8988T (cell line): ENCODE data around the gene ZNF423.
"Not testable (repeated sequence)": the region's sequence is repeated elsewhere in the genome, so short reads cannot be mapped to it uniquely, and the experiment has no call there.

Source experiments
- DNase-seq: peaks from one replicate; pipeline ENCODE4 v3.0.0; 2011

Gene ZNF423

DNA sequence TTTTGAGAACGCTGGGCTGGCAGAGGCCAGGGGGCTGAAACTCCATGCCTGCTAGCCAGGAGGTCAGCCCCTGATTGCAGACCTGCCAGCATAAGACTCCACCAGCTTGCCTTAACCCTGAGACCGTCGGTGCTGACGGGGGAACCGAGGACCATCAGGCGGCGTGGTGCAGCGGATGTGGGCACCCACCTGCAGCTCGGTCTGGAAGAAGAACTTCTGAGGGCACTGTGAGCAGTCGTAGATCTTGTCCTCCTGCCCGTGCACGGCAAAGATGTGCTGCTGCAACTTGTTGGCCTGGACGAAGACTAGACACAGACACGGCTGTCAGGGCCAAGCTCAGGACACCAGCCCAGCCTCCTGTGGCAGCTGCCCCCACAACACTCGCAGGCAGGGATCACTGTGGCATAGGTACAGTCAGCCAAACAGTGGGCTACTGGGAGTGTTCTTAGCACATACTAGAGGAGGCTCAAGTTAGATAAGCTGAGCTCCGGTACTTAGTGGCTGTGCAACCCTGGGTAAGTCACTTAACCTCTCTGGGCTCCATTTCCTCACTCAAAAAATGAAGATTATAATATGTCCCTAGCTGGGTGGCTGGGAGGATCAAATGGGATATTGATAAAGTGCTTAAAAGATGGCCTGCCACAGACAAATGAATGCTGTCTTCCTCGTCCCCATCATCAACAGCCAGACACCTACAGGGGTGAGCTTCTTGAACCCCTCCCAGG is 332.3 kb downstream of the ZNF423 start:
- DNase-seq = no peak

- DNase-seq = no peak
Observed at GRCh38 chr16:49521734-49522325, 334.1 kb downstream of the ZNF423 start.

DNA sequence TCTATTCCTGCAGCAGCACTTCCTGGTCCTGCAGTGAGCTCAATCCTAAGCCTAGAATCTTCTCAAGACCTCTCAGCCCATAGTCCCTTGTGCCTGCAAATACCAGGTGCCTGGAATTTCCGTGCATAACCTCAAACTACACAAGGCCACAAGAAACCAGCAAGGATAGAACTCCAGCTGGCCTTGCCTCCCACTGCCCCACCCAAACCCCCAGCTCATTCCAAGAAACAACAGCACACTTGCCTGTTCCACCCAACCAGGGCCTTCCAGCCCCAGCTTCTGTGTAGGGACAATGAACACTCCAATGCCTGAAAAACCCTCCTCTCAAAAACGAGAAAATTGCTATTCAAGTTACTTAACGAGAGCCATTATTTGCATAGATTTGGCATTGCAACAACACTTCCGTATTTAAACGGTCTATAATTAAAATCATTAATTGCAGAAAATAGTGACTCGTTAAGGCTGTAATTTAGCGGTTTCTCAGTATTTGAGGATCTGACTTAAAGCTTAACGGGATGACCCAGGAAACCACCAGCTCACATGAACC is 335.3 kb downstream of the ZNF423 start:
- no peak for DNase-seq

GRCh38 chr16:49519741-49520140 is 336.2 kb downstream of the ZNF423 start:
- DNase-seq = no peak

DNA sequence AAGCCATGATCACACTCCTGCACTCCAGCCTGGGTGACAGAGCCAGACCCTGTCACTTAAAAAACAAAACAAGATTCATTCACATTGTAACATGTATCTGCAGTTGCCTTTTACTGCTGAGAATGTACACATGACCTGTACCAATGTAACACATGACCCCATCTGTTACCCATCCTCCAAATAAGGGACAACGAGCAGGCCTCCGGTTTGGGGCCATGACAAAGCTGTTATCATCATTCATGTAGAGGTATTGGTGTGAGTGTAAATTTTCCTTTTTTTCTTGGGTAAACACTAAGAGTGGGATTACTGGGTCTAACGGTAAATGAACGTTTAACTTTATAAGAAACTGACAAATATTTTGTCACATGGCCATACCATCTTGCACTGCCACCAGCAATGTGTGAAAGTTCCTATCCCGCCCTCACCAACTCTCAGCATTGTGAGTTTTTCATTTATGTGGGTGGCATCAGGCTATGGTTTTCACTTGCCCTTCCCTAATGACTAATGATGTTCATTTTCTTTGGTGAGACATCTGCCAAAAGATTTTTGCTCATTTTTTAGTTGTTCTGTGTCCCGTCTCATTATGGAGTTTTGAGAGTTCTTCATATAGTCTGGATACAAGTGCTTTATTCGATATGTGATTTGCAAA is 336.8 kb downstream of the ZNF423 start:
- DNase-seq = no peak

DNA sequence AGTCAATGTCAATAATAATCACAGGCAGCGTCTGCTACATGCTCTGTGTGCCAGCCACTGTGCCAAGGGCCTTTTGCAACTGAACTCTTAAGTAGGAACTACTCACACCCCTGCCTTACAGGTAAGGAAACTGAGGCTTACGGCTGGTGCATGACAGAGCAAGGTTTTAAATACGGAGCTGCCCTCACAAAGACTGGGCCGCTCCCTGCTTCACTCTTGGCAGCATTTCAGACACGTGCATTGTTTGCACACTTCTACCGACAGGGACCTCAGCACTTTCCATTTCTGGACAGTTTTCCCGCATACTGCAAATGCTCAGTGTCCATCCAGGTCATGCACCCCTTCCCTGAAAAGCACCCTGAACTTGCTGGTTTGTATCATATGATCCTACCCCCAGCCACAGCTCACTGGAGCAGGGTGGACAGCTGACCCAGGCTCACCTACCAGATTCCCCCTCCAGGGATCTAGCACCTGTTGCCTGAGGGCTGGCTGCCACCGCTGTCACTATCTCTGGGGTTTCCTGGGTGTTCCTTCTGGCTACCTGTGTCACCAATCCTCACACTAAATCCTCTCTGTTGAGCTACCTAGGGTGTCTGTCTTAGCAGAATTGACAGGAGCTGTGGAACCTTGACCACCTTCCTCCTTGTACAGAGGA is 339.4 kb downstream of the ZNF423 start:
- no peak for DNase-seq

DNA sequence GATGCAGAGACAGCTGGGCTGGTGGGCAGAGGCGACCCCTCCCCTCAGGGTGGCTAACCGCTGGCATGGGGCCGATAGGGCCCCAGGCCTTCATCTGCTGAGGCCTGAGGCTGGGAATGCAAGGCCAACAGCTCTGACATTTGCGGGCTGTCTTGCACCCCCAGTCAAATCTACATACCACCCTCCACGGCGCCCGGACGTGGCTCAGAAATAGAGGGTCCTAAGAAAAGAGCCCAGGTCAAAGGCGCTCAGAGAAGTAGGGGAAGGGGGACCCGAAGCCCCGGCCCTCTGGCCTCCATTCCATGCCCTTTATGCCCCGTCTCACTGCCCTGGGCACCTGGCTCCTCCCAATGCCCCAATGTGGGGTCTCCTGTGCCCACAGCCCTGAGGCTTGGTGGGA is 340.1 kb downstream of the ZNF423 start:
- DNase-seq = no peak

DNA sequence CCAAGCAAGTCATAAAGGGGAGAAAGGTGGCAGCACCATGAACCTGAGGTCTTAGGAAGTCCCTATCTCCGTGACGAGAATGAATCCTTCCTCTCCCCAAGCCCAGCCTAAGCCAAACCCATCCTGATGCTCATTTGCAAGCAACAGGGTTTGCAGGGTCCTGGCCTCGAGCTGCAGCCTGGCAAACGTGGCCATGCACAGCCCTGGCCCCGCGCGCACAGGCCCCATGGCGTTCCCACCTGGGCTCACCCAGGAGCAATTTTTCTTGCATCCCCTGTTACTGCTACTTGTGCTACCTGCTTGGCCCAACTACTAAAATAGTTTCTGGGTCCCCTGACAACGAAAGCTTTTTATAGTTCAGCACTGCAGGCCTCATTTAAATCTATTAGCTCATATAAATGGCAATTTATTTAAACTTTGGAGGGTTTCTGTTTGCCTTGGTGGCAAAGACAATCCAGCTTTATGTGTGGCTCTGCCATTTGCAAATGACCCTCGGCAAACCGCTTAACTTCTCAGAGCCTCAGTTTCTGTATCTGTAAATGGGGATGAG is 340.8 kb downstream of the ZNF423 start:
- DNase-seq = no peak

- no peak for DNase-seq
Observed at GRCh38 chr16:49514073-49514980, 341.6 kb downstream of the ZNF423 start.

DNA sequence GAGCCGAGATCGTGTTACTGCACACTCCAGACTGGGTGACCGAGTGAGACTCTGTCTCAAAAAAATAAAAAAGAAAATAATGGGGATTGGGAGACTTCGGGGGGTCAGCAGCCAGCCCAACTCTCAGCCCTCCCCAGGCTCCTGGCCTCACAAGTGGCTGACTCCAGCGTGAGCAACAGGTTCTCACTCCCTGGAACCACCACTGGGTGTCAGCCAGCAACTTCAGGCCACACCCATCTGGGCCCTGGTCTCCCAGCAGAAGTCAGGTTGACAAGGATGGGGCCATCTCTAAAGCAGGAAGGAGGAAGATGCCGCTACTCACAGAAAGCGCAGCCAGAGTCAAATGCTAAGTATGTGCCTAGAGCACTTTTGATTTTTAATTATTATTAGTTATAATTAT is 342.9 kb downstream of the ZNF423 start:
- peak; percentile 65 for DNase-seq

DNA sequence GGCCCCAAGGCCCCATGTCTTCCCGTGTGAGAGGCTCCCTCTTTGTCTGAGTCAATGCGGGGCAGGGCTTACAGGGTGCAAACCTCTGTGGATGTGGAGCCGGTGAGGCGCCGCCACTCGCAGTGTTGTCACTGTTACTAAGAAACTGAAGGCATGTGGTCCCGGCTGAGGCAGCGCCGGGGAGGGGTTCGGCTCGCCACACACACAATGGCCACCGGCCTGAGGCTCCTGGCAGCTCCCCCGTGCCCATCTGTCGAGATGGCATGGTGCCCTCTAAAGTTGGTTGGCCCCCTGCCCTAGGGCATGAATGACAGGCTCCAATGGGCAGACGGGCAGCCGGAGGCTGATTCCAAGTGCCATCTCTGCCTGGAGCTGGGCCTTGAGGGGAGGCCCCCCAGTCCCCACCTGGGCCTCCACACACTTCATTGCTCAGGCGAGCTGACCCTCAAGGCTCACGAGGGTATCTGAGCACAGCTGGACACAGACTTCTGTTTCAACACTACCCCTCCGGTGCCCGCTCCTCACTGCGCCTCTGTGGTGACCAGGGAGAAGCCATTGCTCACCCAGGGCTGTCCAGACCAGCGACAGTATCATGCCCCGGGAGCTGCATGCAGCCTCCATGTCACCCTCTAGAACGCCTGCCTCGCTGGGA is 345.1 kb downstream of the ZNF423 start:
- DNase-seq = no peak

DNA sequence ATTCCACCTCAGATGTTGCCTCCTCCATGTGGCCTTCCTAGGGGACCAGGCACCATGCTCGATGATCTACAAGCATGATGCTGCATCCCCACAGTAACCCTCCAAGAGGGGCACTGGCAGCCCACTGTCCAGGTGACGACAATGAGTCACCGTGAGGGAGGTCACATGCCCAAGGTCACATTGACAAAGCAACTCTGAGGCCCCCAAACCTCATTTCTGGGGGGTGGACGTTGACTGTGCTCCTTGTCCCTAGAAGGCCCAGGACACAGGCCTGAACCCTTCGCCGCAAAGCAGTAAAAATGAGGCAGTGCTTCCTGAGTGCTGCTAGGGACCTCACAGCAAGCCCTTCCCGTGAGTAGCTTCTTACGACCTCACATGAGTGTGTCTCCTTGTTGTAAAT is 345.8 kb downstream of the ZNF423 start:
- DNase-seq = no peak

DNA sequence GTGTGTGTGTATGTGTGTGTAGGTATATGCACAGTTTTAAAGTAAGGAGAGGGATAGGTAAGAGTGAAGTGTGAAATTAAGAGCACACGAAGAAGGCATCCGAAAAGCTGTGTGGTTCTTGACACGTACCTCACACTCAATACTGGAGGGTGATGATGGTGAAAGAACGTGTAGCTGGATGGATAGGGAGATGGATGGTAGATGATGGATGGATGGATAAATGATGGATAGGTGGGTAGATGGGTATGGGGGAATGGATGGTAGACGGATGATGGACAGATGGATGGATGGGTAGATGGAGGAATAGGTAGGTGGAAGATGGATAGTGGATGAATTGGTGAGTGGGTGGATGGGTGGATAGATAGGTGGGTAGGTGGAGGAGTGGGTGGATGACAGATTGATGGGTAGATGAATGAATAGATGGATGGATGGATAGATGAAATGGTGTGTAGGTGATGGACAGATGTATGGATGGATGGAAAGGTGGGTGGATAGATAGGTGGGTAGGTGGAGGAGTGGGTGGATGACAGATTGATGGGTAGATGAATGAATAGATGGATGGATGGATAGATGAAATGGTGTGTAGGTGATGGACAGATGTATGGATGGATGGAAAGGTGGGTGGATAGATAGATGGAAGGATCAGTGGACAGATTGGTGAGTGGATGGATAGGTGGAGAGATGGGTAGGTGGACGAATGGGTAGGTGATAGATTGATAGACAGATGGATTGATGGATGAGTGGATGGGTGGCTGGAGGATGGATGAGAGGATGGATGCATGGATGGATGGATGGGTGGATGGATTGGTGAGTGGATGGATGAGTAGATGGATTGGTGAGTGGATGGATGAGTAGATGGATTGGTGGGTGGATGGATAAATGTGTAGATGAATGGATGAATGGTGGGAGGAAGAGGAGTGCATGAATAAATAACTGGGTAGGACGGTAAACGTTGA is 349.6 kb downstream of the ZNF423 start:
- DNase-seq = not testable (repeated sequence)

DNA sequence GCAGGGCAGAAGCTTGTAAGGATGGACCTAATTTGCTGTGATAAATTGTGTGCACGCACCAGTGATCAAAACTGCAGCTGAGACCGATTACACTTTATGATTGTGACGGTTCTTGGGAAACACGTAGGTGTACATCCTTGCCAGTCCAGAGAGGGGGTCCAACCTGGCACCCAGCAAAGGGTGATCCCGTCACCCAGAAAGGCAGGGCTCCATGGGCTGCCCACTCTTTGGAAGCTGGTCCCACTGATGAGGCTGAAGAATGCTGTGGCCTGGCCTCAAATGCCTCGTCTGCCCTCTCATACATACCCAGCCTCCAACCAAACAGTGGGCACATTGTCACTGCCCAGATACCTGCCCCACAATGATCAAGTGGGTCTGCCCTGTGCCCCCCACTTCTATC is 350.4 kb downstream of the ZNF423 start:
- no peak for DNase-seq

GRCh38 chr16:49504626-49505025 is 351.3 kb downstream of the ZNF423 start:
- DNase-seq = no peak

DNA sequence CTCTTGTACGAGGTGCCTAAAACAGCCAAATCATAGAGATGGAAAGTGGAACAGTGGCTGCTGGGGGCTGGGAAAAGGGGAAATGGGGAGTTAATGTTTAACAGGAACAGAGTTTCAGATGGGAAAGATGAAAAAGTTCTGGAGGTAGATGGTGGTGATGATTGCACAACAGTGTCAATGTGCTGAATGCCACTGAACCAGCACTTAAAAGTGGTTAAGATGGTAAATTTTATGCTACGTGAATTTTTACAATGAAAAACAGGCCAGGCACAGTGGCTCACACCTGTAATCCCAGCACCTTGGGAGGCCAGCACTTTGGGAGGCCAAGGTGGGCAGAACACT is 351.9 kb downstream of the ZNF423 start:
- DNase-seq = no peak

DNA sequence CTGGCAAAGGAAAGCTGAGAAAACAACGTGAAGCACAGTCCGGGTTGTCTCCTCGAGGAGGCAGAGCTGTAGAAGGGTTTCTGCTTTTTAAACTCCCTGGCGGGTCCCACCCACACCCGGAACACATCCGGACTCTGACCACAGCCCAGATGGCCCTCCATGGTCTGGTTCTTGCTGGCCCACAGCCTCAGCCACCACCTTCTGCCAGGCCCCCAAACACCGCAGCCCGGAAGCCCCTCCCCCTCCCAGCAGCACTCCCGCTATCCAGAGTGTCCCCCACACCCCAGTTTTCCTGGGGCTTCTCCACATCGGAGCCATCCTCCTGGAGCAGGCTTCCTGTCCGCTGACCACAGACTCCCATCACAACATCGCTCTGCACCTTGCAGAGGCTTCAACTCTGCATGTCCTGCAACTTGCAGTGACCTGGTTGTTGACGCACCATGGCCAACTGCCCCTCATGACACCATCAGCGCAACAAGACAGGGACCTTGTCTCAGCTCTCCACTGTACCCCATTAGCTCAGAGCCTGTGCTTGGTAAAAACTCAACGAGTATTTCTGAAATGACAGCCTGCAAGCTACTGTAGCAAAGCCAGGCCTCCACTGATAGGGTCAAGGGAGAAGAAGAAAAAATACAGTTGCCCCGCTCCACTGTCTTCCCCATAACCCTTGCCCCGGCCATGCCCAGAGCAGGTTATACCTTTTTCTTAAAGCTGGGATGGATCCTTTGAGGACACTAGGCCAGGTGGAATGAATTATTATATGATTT is 352.5 kb downstream of the ZNF423 start:
- DNase-seq = no peak

- DNase-seq = no peak
Observed at GRCh38 chr16:49502136-49502881, 353.6 kb downstream of the ZNF423 start.
